ENCODE measurements around the gene ASB2. TPM values are rescaled to one million over a fixed set of nuclear protein-coding genes. Genes with fewer than 3 reads are reported as not detected.

ASB2 gene
- total RNA-seq, 1 experiment from 2014 or later: not detected

DNA sequence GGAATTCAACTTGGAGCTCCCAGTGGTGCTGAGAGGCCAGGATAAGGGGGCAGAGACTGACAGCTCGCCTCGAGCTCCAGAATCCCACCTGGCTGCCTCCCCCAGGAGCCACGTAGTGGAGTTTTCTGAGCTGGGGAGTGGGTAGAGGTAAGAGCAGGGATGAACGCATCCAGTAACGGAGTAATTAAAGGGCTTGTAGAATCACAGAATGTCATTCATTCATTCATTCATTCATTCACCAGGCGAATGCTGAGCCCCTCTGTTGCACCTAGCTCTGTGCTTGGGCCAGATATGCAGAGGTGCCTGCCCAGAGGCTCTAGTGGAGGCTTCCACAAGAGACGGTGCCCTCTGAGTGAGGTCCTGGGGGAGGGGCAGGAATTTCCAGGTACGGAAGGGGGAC is 41.2 kb downstream of the ASB2 start:
- POLR2A ChIA-PET (ENCODE audit: unreplicated experiment): no interaction called here
- BruUV-seq (replicated peaks): no TSS peak

DNA sequence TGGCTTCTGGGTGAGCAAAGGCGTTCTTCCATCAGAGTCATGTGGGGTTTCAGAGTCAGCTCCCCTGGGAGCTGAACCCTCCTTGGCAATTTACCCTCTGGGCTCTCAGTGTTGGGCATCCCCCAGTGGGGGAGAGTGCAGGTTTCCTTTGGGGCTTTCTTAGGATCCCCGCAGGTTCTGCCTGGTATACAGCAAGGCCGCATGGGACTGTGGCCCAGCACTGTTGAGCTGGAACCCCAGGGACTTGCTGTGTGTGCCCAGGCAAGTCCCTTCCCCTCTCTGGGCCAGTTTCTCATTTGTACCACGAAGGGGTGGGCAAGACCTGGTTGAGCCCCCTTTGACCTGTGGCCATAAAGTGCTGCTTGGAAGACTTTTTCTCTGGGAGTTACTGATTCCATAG is 43.7 kb downstream of the ASB2 start:
- H2AFZ ChIP-seq: no peak overlapping the region
- no peaks in the 10 kb centered on the region for H3K9me3 ChIP-seq (ENCODE audit: insufficient read depth, low read depth)
- H4K20me1 ChIP-seq (ENCODE audit: insufficient read depth): no peaks in the 10 kb centered on the region
- no peaks in the 10 kb centered on the region for H3F3A ChIP-seq (ENCODE audit: insufficient read depth, low read depth)
- no peak overlapping the region for H3K27ac ChIP-seq
- no peaks in the 10 kb centered on the region for H3K79me2 ChIP-seq (ENCODE audit: low read depth)
- no peak overlapping the region for H3K4me3 ChIP-seq
- ChIA-PET POLR2A (ENCODE audit: unreplicated experiment) (no interaction called here), CTCF (no interaction called here)
- H3K4me2 ChIP-seq: no peak overlapping the region
- no peaks in the 10 kb centered on the region for H3K9me2 ChIP-seq (ENCODE audit: insufficient read depth)
- H3K4me1 ChIP-seq (replicated peaks; ENCODE audit: insufficient read depth): no peaks in the 10 kb centered on the region
- no peaks in the 10 kb centered on the region; the same call in 1 of the 2 replicates for H3K27me3 ChIP-seq (ENCODE audit: insufficient read depth, low read depth)
- TF ChIP-seq EZH2 (IDR thresholded peaks at IDR 0.05; ENCODE audit: low read depth): no peak
- TF ChIP-seq, protein P1, sequence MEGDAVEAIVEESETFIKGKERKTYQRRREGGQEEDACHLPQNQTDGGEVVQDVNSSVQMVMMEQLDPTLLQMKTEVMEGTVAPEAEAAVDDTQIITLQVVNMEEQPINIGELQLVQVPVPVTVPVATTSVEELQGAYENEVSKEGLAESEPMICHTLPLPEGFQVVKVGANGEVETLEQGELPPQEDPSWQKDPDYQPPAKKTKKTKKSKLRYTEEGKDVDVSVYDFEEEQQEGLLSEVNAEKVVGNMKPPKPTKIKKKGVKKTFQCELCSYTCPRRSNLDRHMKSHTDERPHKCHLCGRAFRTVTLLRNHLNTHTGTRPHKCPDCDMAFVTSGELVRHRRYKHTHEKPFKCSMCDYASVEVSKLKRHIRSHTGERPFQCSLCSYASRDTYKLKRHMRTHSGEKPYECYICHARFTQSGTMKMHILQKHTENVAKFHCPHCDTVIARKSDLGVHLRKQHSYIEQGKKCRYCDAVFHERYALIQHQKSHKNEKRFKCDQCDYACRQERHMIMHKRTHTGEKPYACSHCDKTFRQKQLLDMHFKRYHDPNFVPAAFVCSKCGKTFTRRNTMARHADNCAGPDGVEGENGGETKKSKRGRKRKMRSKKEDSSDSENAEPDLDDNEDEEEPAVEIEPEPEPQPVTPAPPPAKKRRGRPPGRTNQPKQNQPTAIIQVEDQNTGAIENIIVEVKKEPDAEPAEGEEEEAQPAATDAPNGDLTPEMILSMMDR (conservative IDR thresholded peaks at IDR 0.05): no peak
- no peak for DNase-seq
- intact Hi-C loops (cut with micrococcal nuclease; ENCODE audit: unreplicated experiment): no loop called here
- no peaks in the 10 kb centered on the region for H3K36me3 ChIP-seq (ENCODE audit: low read depth)
- BruUV-seq (replicated peaks): no TSS peak

More for the DNA sequence above, 41.2 kb downstream of the ASB2 start:
- H3F3A ChIP-seq (ENCODE audit: insufficient read depth, low read depth): no peaks in the 10 kb centered on the region
- no peaks in the 10 kb centered on the region for H3K9me3 ChIP-seq (ENCODE audit: insufficient read depth, low read depth)
- H3K4me3 ChIP-seq: no peak overlapping the region
- no peaks in the 10 kb centered on the region for H3K36me3 ChIP-seq (ENCODE audit: low read depth)
- no peak overlapping the region for H3K4me2 ChIP-seq
- TF ChIP-seq EZH2 (IDR thresholded peaks at IDR 0.05; ENCODE audit: low read depth): no peak
- TF ChIP-seq, protein P1 (conservative IDR thresholded peaks at IDR 0.05): no peak
- CTCF ChIA-PET: no interaction called here
- H3K4me1 ChIP-seq (replicated peaks; ENCODE audit: insufficient read depth): peaks cover 4% of the 10 kb centered on the region; the same call in 1 of the 2 replicates
- no peaks in the 10 kb centered on the region for H4K20me1 ChIP-seq (ENCODE audit: insufficient read depth)
- intact Hi-C loops (cut with micrococcal nuclease; ENCODE audit: unreplicated experiment): no loop called here
- H3K79me2 ChIP-seq (ENCODE audit: low read depth): no peaks in the 10 kb centered on the region
- no peak overlapping the region for H3K27ac ChIP-seq
- no peaks in the 10 kb centered on the region for H3K9me2 ChIP-seq (ENCODE audit: insufficient read depth)
- no peaks in the 10 kb centered on the region; the same call in 1 of the 2 replicates for H3K27me3 ChIP-seq (ENCODE audit: insufficient read depth, low read depth)
- DNase-seq: no peak
- H2AFZ ChIP-seq: no peak overlapping the region

DNA sequence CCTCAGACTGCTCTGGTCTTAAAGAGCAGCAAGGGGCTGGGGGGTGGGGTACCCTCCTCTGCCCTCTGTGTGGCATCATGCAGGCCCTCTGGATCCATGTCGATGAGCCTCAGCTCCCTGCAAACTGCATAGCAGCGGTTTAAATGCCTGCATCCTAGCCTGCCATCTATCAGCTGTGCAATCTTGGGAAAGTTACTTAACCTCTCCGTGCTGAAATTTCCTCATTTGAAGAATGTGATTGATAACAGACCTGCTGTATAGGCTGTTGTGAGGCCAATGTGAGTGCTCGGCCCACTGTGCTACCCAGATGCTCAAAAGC is 45.4 kb downstream of the ASB2 start:
- no peak for TF ChIP-seq EZH2 (IDR thresholded peaks at IDR 0.05; ENCODE audit: low read depth)
- TF ChIP-seq, protein P1 (conservative IDR thresholded peaks at IDR 0.05): no peak

More for the DNA sequence above, 45.4 kb downstream of the ASB2 start:
- H3K27me3 ChIP-seq (ENCODE audit: insufficient read depth, low read depth): no peaks in the 10 kb centered on the region; the same call in 1 of the 2 replicates
- no peak for DNase-seq
- POLR2A ChIA-PET (ENCODE audit: unreplicated experiment): no interaction called here
- no peak overlapping the region for H3K27ac ChIP-seq
- H4K20me1 ChIP-seq (ENCODE audit: insufficient read depth): no peaks in the 10 kb centered on the region
- H3K9me3 ChIP-seq (ENCODE audit: insufficient read depth, low read depth): no peaks in the 10 kb centered on the region
- H3K4me2 ChIP-seq: no peak overlapping the region
- intact Hi-C loops (cut with micrococcal nuclease; ENCODE audit: unreplicated experiment): no loop called here
- H3K79me2 ChIP-seq (ENCODE audit: low read depth): no peaks in the 10 kb centered on the region
- CTCF ChIA-PET: no interaction called here
- no TSS peak for BruUV-seq (replicated peaks)
- no peaks in the 10 kb centered on the region for H3K36me3 ChIP-seq (ENCODE audit: low read depth)
- no peaks in the 10 kb centered on the region for H3K9me2 ChIP-seq (ENCODE audit: insufficient read depth)
- H3F3A ChIP-seq (ENCODE audit: insufficient read depth, low read depth): no peaks in the 10 kb centered on the region
- no peak overlapping the region for H2AFZ ChIP-seq
- H3K4me1 ChIP-seq (replicated peaks; ENCODE audit: insufficient read depth): no peaks in the 10 kb centered on the region
- no peak overlapping the region for H3K4me3 ChIP-seq

Measured in PC-9 (cell line).